ENCODE data around the gene PSME3IP1. TPM values are rescaled to one million over a fixed set of nuclear protein-coding genes. Genes with fewer than 3 reads are reported as not detected.

The PSME3IP1 gene
- total and polyA plus RNA-seq, 2 of the 4 experiments (the other 2 are of a cell fraction) = 50.2 to 75.2 TPM

DNA sequence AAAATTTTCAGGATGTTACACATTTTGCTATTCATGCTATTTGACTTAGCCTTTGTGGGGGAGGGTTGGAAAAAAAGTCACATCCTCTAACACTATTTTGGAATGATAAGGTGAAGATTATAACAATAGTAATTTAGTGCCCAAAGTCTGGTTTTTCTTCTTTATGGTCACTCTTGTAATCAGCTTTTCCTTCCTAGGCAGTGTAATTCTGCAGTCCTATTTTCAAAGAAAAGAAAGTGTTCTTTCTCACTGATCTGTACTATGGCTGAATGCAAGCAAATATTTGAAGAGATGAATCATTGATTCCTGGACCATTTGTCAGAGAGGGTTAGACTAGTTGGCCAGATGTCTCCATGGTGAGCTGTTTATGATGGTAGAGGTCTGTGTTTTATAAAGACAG lies 8.7 kb upstream of the PSME3IP1 start:
- H3K18ac ChIP-seq (ENCODE audit: low read depth, low read length) = peak overlapping the region; percentile 81; the same call in 1 of the 2 replicates
- peaks cover 2% of the 10 kb centered on the region; the same call in 1 of the 2 replicates for H3K36me3 ChIP-seq (ENCODE audit: control insufficient read depth, insufficient read depth, low read length)
- H3K4me3 ChIP-seq (ENCODE audit: insufficient read depth, low read depth, low read length) = no peak overlapping the region
- H2AK9ac ChIP-seq (replicated peaks; ENCODE audit: low read depth, low read length, poor library complexity) = no peak overlapping the region
- peak overlapping the region; percentile 65; the same call in 1 of the 2 replicates for H3K9ac ChIP-seq (ENCODE audit: low read depth, low read length)
- peak overlapping the region; percentile 26; the same call in 1 of the 2 replicates for H3K14ac ChIP-seq (replicated peaks; ENCODE audit: low read depth, low read length)
- H4K5ac ChIP-seq (ENCODE audit: low read depth, low read length) = peak overlapping the region; percentile 45; the same call in 1 of the 2 replicates
- H2BK120ac ChIP-seq (ENCODE audit: low read depth, low read length) = peak overlapping the region; percentile 34; the same call in 1 of the 2 replicates
- no peak overlapping the region for H2AK5ac ChIP-seq (ENCODE audit: low read depth, low read length)
- peak overlapping the region in 1 of 2 experiments; percentile 33; a peak in 1 of 4 replicates for H4K8ac ChIP-seq (ENCODE audit: low read depth in 2 of 2, low read length in 2 of 2)
- H2AFZ ChIP-seq (replicated peaks; ENCODE audit: low read length, poor library complexity) = no peak overlapping the region
- no peaks in the 10 kb centered on the region; the same call in 1 of the 2 replicates for H3K9me1 ChIP-seq (ENCODE audit: insufficient read depth, low read length)
- peak overlapping the region; percentile 96 for H3K4me2 ChIP-seq (ENCODE audit: low read depth, low read length)
- H4K91ac ChIP-seq (ENCODE audit: insufficient read depth, low read depth, low read length) = peak overlapping the region; percentile 1; the same call in 1 of the 2 replicates
- H3K27me3 ChIP-seq (ENCODE audit: control insufficient read depth, insufficient read depth, low read length) = no peaks in the 10 kb centered on the region
- TF ChIP-seq RAD21 (IDR thresholded peaks at IDR 0.05; ENCODE audit: low read length) (no peak), CHD1 (IDR thresholded peaks at IDR 0.05; ENCODE audit: low read depth, low read length) (0 out of 2 replicates have a peak, but pooled peaks have one; percentile 31), FOS (IDR thresholded peaks at IDR 0.05; ENCODE audit: low read depth, low read length) (peak; percentile 89), POLR2A (IDR thresholded peaks at IDR 0.05; ENCODE audit: low read depth, low read length) (0 out of 2 replicates have a peak, but pooled peaks have one; percentile 24), CEBPB (IDR thresholded peaks at IDR 0.05; ENCODE audit: low read depth, low read length) (0 out of 2 replicates have a peak, but pooled peaks have one; percentile 9)
- TF ChIP-seq, protein P1, sequence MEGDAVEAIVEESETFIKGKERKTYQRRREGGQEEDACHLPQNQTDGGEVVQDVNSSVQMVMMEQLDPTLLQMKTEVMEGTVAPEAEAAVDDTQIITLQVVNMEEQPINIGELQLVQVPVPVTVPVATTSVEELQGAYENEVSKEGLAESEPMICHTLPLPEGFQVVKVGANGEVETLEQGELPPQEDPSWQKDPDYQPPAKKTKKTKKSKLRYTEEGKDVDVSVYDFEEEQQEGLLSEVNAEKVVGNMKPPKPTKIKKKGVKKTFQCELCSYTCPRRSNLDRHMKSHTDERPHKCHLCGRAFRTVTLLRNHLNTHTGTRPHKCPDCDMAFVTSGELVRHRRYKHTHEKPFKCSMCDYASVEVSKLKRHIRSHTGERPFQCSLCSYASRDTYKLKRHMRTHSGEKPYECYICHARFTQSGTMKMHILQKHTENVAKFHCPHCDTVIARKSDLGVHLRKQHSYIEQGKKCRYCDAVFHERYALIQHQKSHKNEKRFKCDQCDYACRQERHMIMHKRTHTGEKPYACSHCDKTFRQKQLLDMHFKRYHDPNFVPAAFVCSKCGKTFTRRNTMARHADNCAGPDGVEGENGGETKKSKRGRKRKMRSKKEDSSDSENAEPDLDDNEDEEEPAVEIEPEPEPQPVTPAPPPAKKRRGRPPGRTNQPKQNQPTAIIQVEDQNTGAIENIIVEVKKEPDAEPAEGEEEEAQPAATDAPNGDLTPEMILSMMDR (conservative IDR thresholded peaks at IDR 0.05; ENCODE audit: low read depth, low read length) = no peak
- no TSS peak for BruUV-seq (replicated peaks)
- peaks cover 17% of the 10 kb centered on the region; the same call in 1 of the 2 replicates for H4K20me1 ChIP-seq (ENCODE audit: insufficient read depth, low read length)
- H3K9me3 ChIP-seq (ENCODE audit: control insufficient read depth, insufficient read depth, low read length) = no peaks in the 10 kb centered on the region
- POLR2A ChIA-PET (ENCODE audit: unreplicated experiment) = no interaction called here
- H2BK20ac ChIP-seq (ENCODE audit: low read depth, low read length) = peak overlapping the region; percentile 20; the same call in 1 of the 2 replicates
- peak overlapping the region; percentile 89 for H2BK5ac ChIP-seq (ENCODE audit: low read depth, low read length, poor library complexity, severe bottlenecking)
- peak overlapping the region; percentile 79 for H3K4ac ChIP-seq (ENCODE audit: low read depth, low read length)
- H3K79me1 ChIP-seq (ENCODE audit: low read depth in 1 of 2, low read length in 2 of 2) = peaks cover 24 to 65% of the 10 kb centered on the region in 2 experiments
- ATAC-seq (ENCODE audit: low read depth) (peak; percentile 92), DNase-seq (peak; percentile 94)
- dilution Hi-C loops (cut with HindIII; ENCODE audit: low sequenced_read_pairs, unreplicated experiment) (no loop called here), in situ Hi-C loops (cut with MboI; ENCODE audit: low sequenced_read_pairs) (no loop called here), intact Hi-C loops (cut with micrococcal nuclease) (loop anchor here (2.0 kb wide), 1 partner anchor 104 kb away; no protein-coding TSS in a partner anchor)
- peaks cover 23% of the 10 kb centered on the region for H3K4me1 ChIP-seq (ENCODE audit: control insufficient read depth, insufficient read depth, low read length)
- H3K56ac ChIP-seq (ENCODE audit: extremely low read depth, insufficient read depth, low read length) = peak overlapping the region; percentile 53
- H3K23ac ChIP-seq (ENCODE audit: low read depth, low read length) = peak overlapping the region; percentile 35; the same call in 1 of the 2 replicates
- no peak overlapping the region for H2BK15ac ChIP-seq (ENCODE audit: low read depth, low read length)
- CTCF ChIA-PET = interaction anchor here (1.0 to 1.2 kb wide), 2 partner anchors 11 to 13 kb away, joined by 3 to 4 read pairs; no protein-coding TSS in a partner anchor
- peak overlapping the region; percentile 71; the same call in 1 of the 2 replicates for H3K27ac ChIP-seq (ENCODE audit: insufficient read depth, low read length)
